ENCODE measurements around the gene OVOL3. TPM values are rescaled to one million over a fixed set of nuclear protein-coding genes. Genes with fewer than 3 reads are reported as not detected.

OVOL3 gene
- total RNA-seq, 1 donor from 2014 or later: not detected

Other genes starting within 250 kb of the OVOL3 start
- 2.4 and 4.0 TPM in 2 replicates for gene APLP1, start 242.6 kb upstream of the OVOL3 start, total RNA-seq
- gene NFKBID, start 210.6 kb upstream of the OVOL3 start, total RNA-seq: 2.0 and 3.4 TPM in 2 replicates
- not detected in 2 replicates for gene HCST, start 208.6 kb upstream of the OVOL3 start, total RNA-seq
- gene TYROBP, start 202.8 kb upstream of the OVOL3 start, total RNA-seq: not detected in 2 replicates
- gene LRFN3, start 174.8 kb upstream of the OVOL3 start, total RNA-seq: 2.6 and 3.0 TPM in 2 replicates
- 7.4 and 11.3 TPM in 2 replicates for gene SDHAF1, start 116.0 kb upstream of the OVOL3 start, total RNA-seq
- under 0.01 and 0.07 TPM in 2 replicates for gene SYNE4, start 102.3 kb upstream of the OVOL3 start, total RNA-seq
- 8.6 and 10.3 TPM in 2 replicates for gene ALKBH6, start 96.9 kb upstream of the OVOL3 start, total RNA-seq
- gene CLIP3, start 78.3 kb upstream of the OVOL3 start, total RNA-seq: 2.3 and 2.6 TPM in 2 replicates
- 0.92 and 1.0 TPM in 2 replicates for gene THAP8, start 56.9 kb upstream of the OVOL3 start, total RNA-seq
- 4.5 and 7.5 TPM in 2 replicates for gene WDR62, start 56.2 kb upstream of the OVOL3 start, total RNA-seq
- gene POLR2I, start 3.7 kb downstream of the OVOL3 start, total RNA-seq: 109 and 122 TPM in 2 replicates
- gene TBCB, start 4.3 kb downstream of the OVOL3 start, total RNA-seq: 196 and 223 TPM in 2 replicates
- 308 and 425 TPM in 2 replicates for gene CAPNS1, start 28.9 kb downstream of the OVOL3 start, total RNA-seq
- 6.6 and 10.8 TPM in 2 replicates for gene COX7A1, start 41.3 kb downstream of the OVOL3 start, total RNA-seq
- 3.9 and 6.6 TPM in 2 replicates for gene ZNF565, start 103.5 kb downstream of the OVOL3 start, total RNA-seq
- 99.3 and 102 TPM in 2 replicates for gene ZNF146, start 104.0 kb downstream of the OVOL3 start, total RNA-seq